IPS-NIHi7 (cell line): Measurements from ENCODE around the gene NFKB1.
A peak's percentile ranks its signal among the peaks of the same experiment; 100 is the strongest.
"Not testable (repeated sequence)": the region's sequence is repeated elsewhere in the genome, so short reads cannot be mapped to it uniquely, and the experiment has no call there.

ENCODE experiments used
- DNase-seq: peaks from one replicate; pipeline ENCODE4 v3.0.0; 2012; ENCODE audit warnings: mixed read lengths; ENCODE audit errors: extremely low spot score

The NFKB1 gene

GRCh38 chr4:102500696-102501446, at the start of gene NFKB1:
NFKB1 (plus strand) TSS chr4:102501359; CDS start chr4:102525519, 24,160 bp downstream.
- DNase-seq: peak; percentile 40

- no peak for DNase-seq
These were observed 48.3 kb upstream of the NFKB1 start for GRCh38 chr4:102452854-102453253.

DNA sequence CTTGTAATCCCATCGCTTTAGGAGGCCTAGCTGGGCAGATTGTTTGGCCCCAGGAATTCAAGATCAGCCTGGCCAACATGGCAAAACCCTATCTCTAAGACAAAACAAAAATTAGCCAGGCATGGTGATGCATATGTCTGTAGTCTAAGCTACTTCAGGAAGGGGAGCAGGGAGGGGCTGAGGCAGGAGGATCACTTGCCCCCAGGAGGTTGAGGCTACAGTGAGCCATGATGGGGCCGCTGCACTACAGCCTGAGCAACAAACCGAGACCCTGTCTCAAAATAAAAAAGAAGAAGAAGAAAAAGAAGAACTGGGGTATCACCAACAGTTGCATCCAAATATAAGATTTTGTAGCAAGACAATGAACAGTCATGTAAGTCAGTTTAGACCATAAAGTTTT, 47.3 kb upstream of the NFKB1 start:
- no peak for DNase-seq

DNA sequence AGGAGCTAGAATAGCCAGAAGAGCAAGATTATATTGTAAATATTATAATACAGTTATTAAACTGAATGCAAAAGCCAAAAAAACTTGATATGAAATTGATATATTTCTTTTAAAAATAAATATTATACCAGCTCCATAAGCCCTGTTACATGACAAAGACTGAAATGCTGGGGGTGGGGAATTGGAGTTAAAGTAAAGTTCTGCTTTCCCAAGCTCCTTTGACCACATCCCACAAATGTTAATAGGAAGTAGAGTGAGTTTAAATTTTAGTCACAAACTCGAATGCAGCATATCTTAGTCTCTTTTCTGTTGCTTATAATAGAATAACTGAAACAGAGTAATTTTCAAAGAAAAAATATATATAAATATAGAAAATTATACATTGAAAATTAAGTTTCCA, 46.9 kb upstream of the NFKB1 start:
- no peak for DNase-seq

DNA sequence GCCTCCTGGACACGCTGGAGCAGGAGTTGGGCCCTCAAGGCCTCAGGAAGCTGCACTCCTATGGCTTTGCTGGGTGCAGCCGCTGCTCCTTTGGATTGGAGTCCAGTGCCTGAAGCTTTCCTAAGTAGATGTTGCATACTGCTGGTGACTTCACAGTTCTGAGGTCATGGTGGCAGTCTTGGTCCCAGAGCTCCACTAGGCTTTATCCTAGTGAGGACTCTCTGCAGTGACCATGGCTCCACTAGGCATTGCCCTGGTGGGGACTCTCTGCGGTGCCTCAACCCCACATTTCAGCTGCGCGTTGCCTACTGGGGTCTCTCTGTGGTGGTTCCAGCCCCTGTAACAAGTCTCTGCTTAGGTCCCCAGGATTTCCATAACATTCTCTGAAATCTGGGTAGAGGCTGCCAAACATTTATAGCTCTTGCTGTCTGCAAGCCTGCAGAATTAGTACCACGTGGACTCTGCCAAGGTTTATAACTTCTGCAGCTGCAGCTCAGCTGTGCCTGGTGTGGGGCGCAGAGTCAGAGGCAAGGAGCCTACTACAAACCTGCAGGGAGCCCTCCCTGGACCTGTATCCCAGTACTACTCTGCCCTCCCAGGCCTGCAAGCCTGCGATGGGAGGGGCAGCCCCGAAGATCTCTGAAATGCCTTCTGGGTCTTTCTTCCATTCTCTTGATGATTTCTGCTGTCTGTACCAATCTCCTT, 46.0 kb upstream of the NFKB1 start:
- DNase-seq: no peak

- DNase-seq: no peak
These were observed 45.4 kb upstream of the NFKB1 start for GRCh38 chr4:102455750-102456149.

- DNase-seq: no peak
These were observed 34.9 kb upstream of the NFKB1 start for GRCh38 chr4:102466298-102466697.

- no peak for DNase-seq
These were observed 31.4 kb upstream of the NFKB1 start for GRCh38 chr4:102469806-102470205.

DNA sequence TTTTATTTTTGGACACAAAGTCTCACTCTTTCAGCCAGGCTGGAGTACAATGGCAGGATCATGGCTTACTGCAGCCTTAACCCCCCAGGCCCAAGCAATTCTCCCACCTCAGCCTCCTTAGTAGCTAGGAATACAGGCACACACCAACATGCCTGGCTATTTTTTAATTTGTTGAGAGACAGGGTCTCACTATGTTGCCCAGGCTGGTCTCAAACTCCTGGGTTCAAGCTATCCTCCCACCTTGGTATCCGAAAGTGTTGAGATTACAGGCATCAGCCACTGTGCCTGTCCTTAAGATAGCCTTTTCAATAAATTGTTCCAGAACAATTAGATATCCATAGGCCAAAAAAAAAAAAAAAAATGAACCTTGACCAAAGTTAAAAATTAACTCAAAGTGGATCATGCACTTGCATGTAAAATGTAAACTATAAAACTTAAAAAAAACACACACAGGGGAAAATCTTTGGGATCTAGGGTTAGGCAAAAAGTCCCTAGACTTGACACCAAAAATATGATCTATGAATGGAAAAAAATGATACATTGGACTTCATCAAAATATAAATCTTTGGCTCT, 28.6 kb upstream of the NFKB1 start:
- no peak for DNase-seq

DNA sequence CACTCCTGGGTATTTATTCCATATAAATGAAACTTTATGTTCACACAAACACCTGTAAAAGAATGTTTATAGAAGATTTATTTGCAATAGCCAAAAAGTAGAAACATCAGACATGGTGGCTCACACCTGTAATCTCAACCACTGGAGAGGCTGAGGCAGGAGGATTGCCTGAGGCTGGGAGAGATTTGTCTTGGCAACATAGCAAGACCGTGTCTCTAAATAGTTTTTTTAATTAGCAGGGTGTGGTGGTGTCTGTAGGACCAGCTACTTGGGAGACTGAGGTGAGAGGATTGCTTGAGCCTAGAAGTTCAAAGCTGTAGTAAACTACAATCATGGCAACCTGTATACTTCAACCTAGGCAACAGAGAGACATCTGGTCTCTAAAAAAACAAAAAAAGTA, 27.7 kb upstream of the NFKB1 start:
- DNase-seq: no peak

GRCh38 chr4:102474736-102475504, 26.2 kb upstream of the NFKB1 start:
- no peak for DNase-seq

GRCh38 chr4:102477657-102478056, 23.5 kb upstream of the NFKB1 start:
- DNase-seq: no peak

- no peak for DNase-seq
These were observed 23.0 kb upstream of the NFKB1 start for GRCh38 chr4:102478186-102478585.

DNA sequence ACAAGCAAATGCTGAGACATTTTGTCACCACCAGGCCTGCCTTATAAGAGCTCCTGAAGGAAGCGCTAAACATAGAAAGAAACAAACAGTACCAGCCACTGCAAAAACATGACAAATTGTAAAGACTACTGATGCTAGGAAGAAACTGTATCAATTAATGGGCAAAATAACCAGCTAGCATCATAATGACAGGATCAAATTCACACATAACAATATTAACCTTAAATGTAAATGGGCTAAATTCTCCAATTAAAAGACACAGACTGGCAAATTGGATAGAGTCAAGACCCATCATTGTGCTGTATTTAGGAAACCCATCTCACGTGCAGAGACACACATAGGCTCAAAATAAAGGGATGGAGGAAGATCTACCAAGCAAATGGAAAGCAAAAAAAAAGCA, 21.3 kb upstream of the NFKB1 start:
- DNase-seq: not testable (repeated sequence)

DNA sequence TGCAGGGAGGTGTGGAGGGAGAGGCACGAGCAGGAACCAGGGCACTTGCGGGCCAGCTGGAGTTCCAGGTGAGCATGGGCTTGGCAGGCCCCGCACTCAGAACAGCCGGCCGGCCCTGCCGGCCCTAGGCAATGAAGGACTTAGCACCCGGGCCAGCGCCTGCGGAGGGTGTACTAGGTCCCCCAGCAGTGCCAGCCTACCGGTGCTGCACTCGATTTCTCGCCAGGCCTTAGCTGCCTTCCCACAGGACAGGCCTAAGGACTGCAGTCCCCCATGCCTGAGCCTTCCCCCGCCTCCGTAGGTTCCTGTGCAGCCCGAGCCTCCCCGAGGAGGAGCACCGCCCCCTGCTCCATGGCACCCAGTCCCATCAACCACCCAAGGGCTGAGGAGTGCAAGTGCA, 18.0 kb upstream of the NFKB1 start:
- no peak for DNase-seq

DNA sequence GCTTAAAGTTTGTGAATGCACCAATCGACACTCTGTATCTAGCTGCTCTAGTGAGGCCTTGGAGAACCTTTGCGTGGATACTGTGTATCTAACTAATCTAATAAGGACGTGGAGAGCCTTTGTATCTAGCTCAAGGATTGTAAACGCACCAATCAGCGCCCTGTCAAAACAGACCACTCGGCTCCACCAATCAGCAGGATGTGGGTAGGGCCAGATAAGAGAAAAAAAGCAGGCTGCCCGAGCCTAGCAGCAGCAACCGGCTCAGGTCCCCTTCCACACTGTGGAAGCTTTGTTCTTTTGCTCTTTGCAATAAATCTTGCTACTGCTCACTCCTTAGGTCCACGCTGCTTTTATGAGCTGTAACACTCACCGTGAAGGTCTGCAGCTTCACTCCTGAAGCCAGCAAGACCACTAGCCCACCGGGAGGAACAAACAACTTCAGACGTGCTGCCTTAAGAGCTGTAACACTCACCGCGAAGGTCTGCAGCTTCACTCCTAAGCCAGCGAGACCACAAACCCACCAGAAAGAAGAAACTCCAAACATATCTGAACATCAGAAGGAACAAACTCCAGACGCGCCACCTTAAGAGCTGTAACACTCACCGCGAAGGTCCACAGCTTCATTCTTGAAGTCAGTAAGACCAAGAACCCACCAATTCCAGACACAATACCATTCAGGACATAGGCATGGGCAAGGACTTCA, 17.0 kb upstream of the NFKB1 start:
- DNase-seq: not testable (repeated sequence)

DNA sequence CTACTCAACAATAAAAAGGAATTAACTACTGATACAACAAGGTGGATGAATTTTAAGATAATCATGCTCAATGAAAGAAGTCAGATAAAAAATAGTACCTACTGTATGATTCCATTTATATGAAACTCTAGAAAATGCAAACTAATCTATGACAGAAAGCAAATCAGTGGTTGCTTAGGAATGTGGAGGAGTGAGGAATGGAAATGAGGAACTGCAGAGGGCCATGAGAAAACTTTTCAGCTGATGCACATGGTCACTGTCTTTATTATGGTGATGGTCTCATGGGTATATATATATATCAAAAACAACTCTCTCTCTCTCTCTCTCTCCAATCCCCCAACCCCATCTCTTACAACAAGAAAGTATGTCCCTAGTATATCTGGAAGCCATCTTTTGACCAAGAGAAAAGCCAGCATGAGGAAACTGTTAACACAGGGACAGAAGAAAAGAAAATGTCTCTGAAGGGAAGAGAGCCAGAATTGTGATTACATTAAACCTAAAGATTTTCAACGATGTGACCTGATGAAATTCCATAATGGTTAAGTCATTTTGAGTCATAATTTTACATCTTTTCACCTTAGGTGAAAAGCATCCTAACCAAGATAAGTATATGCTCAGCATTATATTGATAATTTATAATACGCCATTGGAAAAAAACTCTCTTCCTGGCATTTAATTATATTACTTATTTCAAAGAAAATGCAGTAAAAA, 8.5 kb upstream of the NFKB1 start:
- DNase-seq: no peak

GRCh38 chr4:102493257-102493656, 7.9 kb upstream of the NFKB1 start:
- DNase-seq: no peak

DNA sequence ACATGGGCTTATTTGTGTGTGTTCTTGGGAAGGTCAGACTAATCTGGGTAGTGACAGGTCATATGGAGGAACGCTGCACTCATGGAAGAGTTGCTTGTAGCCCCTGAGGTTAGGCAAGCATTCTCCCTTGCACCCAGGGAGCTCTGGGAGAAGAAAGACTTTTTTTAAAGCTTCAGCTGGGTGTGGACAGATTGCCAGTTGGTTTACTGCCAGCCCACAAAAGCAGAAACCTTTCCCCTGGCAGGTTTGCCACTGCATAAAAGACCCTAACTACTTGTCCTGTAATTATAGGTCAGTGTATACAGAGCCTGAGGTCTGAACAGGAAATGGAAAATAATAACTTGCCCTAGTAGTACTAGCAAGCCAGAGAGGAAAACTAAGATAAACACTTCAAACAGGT, 7.4 kb upstream of the NFKB1 start:
- DNase-seq: no peak

DNA sequence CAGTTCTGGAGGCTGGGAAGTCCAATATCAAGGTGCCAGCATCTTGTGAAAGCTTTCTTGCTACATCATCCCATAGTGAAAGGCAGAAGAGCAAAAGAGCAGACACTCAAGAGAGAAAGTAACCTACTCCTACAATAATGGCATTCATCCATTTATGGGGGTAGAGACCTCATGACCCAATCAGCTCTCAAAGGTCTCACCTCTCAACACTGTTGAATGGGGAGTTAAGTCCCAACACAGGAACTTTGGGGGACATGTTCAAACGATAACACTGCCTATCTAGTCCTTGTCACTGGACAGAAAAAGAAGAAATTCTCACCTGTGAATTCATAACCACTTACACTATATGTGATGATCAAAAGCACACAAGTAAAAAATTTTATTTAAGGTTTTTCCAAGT, 6.6 kb upstream of the NFKB1 start:
- no peak for DNase-seq

- DNase-seq: no peak
These were observed 3.2 kb upstream of the NFKB1 start for GRCh38 chr4:102497986-102498385.
